ENCODE results near the gene PRRC2C. TPM values are rescaled to one million over a fixed set of nuclear protein-coding genes. Genes with fewer than 3 reads are reported as not detected.
"Not testable (repeated sequence)": the region's sequence is repeated elsewhere in the genome, so short reads cannot be mapped to it uniquely, and the experiment has no call there.

The PRRC2C gene
- total RNA-seq, 1 experiment from 2014 or later, result 199 TPM

GRCh38 chr1:171597203-171597602 is 111.9 kb downstream of the PRRC2C start:
- POLR2A ChIA-PET (ENCODE audit: unreplicated experiment), result no interaction called here
- H3K9me3 ChIP-seq (ENCODE audit: low read length), result no peaks in the 10 kb centered on the region
- ATAC-seq, result no peak
- intact Hi-C loops (cut with micrococcal nuclease), result no loop called here
- TF ChIP-seq EZH2 (IDR thresholded peaks at IDR 0.05; ENCODE audit: low read length, unreplicated experiment) (no peak), EZH2phosphoT487 (IDR thresholded peaks at IDR 0.05; ENCODE audit: borderline replicate concordance, low read length) (no peak)
- TF ChIP-seq, protein P1, sequence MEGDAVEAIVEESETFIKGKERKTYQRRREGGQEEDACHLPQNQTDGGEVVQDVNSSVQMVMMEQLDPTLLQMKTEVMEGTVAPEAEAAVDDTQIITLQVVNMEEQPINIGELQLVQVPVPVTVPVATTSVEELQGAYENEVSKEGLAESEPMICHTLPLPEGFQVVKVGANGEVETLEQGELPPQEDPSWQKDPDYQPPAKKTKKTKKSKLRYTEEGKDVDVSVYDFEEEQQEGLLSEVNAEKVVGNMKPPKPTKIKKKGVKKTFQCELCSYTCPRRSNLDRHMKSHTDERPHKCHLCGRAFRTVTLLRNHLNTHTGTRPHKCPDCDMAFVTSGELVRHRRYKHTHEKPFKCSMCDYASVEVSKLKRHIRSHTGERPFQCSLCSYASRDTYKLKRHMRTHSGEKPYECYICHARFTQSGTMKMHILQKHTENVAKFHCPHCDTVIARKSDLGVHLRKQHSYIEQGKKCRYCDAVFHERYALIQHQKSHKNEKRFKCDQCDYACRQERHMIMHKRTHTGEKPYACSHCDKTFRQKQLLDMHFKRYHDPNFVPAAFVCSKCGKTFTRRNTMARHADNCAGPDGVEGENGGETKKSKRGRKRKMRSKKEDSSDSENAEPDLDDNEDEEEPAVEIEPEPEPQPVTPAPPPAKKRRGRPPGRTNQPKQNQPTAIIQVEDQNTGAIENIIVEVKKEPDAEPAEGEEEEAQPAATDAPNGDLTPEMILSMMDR (conservative IDR thresholded peaks at IDR 0.05; ENCODE audit: low read depth, low read length), result no peak
- CTCF ChIA-PET, result no interaction called here
- no peaks in the 10 kb centered on the region for H4K20me1 ChIP-seq (ENCODE audit: low read length)
- no peak overlapping the region for H3K9ac ChIP-seq (ENCODE audit: low read length)
- H3K4me3 ChIP-seq (ENCODE audit: low read length), result no peak overlapping the region
- no peaks in the 10 kb centered on the region for H3K27me3 ChIP-seq (ENCODE audit: low read length)
- peaks cover 26% of the 10 kb centered on the region for H3K36me3 ChIP-seq (ENCODE audit: low read depth, low read length)
- no peaks in the 10 kb centered on the region for H3K79me2 ChIP-seq (ENCODE audit: low read length)
- no peak overlapping the region for H3K4me2 ChIP-seq (ENCODE audit: low read length)
- no peak for DNase-seq
- no TSS peak for BruUV-seq (replicated peaks)
- H2AFZ ChIP-seq (ENCODE audit: low read length), result no peak overlapping the region
- no peaks in the 10 kb centered on the region for H3K9me2 ChIP-seq (replicated peaks; ENCODE audit: low read length)
- no peaks in the 10 kb centered on the region for H3K4me1 ChIP-seq (ENCODE audit: insufficient read depth, low read length)
- H3K27ac ChIP-seq (ENCODE audit: low read length), result no peak overlapping the region
- H3F3A ChIP-seq (ENCODE audit: low read length, unreplicated experiment), result peaks cover 7% of the 10 kb centered on the region

- H3K27me3 ChIP-seq (ENCODE audit: low read length); DNase-seq; H3K79me2 ChIP-seq (ENCODE audit: low read length); H3F3A ChIP-seq (ENCODE audit: low read length, unreplicated experiment); ATAC-seq; H2AFZ ChIP-seq (ENCODE audit: low read length); H3K9me2 ChIP-seq (replicated peaks; ENCODE audit: low read length); H3K4me1 ChIP-seq (ENCODE audit: insufficient read depth, low read length); H3K36me3 ChIP-seq (ENCODE audit: low read depth, low read length); H3K9me3 ChIP-seq (ENCODE audit: low read length); H3K9ac ChIP-seq (ENCODE audit: low read length); BruUV-seq (replicated peaks); intact Hi-C loops (cut with micrococcal nuclease); H4K20me1 ChIP-seq (ENCODE audit: low read length); H3K27ac ChIP-seq (ENCODE audit: low read length); H3K4me2 ChIP-seq (ENCODE audit: low read length); H3K4me3 ChIP-seq (ENCODE audit: low read length): not testable (repeated sequence)
- ChIA-PET POLR2A (ENCODE audit: unreplicated experiment) (interaction anchor here (0.7 kb wide), 1 partner anchor 46 kb away, joined by 8 read pairs; no protein-coding TSS in a partner anchor), CTCF (interaction anchor here (0.7 kb wide), 1 partner anchor 116 kb away, joined by 6 read pairs; no protein-coding TSS in a partner anchor)
These were observed 115.0 kb downstream of the PRRC2C start for GRCh38 chr1:171600310-171600709.

DNA sequence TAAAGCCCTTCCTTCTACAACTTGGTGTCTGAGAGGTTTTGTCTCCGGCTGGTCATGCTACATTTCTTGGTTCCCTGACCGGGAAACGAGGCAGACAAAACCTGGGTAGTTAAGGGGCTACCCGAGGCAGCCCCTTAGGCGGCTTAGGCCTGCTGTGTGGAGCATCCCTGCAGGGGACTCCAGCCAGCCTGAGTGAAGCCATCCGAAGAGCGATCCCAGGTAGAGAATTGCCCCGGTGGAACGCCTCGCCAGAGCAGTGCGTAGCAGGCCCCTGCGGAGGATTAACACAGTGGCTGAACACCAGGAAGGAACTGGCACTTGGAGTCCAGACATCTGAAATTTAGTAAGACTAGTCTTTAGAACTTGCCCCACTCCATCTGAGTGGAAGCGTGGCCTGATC is 115.5 kb downstream of the PRRC2C start:
- no peak overlapping the region for H3K9ac ChIP-seq (ENCODE audit: low read length)
- H3K9me3 ChIP-seq (ENCODE audit: low read length), result no peaks in the 10 kb centered on the region
- ChIA-PET POLR2A (ENCODE audit: unreplicated experiment) (no interaction called here), CTCF (no interaction called here)
- H3K4me3 ChIP-seq (ENCODE audit: low read length), result no peak overlapping the region
- H3K27me3 ChIP-seq (ENCODE audit: low read length), result no peaks in the 10 kb centered on the region
- H3K9me2 ChIP-seq (replicated peaks; ENCODE audit: low read length), result no peaks in the 10 kb centered on the region
- DNase-seq, result no peak
- H3K4me1 ChIP-seq (ENCODE audit: insufficient read depth, low read length), result no peaks in the 10 kb centered on the region
- H3K79me2 ChIP-seq (ENCODE audit: low read length), result no peaks in the 10 kb centered on the region
- TF ChIP-seq, protein P1 (conservative IDR thresholded peaks at IDR 0.05; ENCODE audit: low read depth, low read length), result no peak
- TF ChIP-seq EZH2phosphoT487 (IDR thresholded peaks at IDR 0.05; ENCODE audit: borderline replicate concordance, low read length) (no peak), EZH2 (IDR thresholded peaks at IDR 0.05; ENCODE audit: low read length, unreplicated experiment) (no peak)
- H3F3A ChIP-seq (ENCODE audit: low read length, unreplicated experiment), result peaks cover 7% of the 10 kb centered on the region
- intact Hi-C loops (cut with micrococcal nuclease), result no loop called here
- H3K27ac ChIP-seq (ENCODE audit: low read length), result no peak overlapping the region
- H3K4me2 ChIP-seq (ENCODE audit: low read length), result no peak overlapping the region
- H3K36me3 ChIP-seq (ENCODE audit: low read depth, low read length), result peaks cover 4% of the 10 kb centered on the region; the same call in 1 of the 2 replicates
- BruUV-seq (replicated peaks), result no TSS peak
- H2AFZ ChIP-seq (ENCODE audit: low read length), result no peak overlapping the region
- ATAC-seq, result no peak
- H4K20me1 ChIP-seq (ENCODE audit: low read length), result no peaks in the 10 kb centered on the region

- H3K4me3 ChIP-seq (ENCODE audit: low read length); intact Hi-C loops (cut with micrococcal nuclease); H3K4me1 ChIP-seq (ENCODE audit: insufficient read depth, low read length); BruUV-seq (replicated peaks); H3K9me3 ChIP-seq (ENCODE audit: low read length); H3K4me2 ChIP-seq (ENCODE audit: low read length); POLR2A ChIA-PET (ENCODE audit: unreplicated experiment); H2AFZ ChIP-seq (ENCODE audit: low read length); H3K36me3 ChIP-seq (ENCODE audit: low read depth, low read length); H3K9ac ChIP-seq (ENCODE audit: low read length); H3K27ac ChIP-seq (ENCODE audit: low read length); ATAC-seq; H3F3A ChIP-seq (ENCODE audit: low read length, unreplicated experiment); H3K9me2 ChIP-seq (replicated peaks; ENCODE audit: low read length); H4K20me1 ChIP-seq (ENCODE audit: low read length); H3K27me3 ChIP-seq (ENCODE audit: low read length); DNase-seq; H3K79me2 ChIP-seq (ENCODE audit: low read length); CTCF ChIA-PET: not testable (repeated sequence)
These were observed 117.7 kb downstream of the PRRC2C start for GRCh38 chr1:171603042-171603441.

All from PC-3 (cell line).